ENCODE measurements around the gene SLAMF7.

The SLAMF7 gene

GRCh38 chr1:160800142-160800541 lies 61.1 kb downstream of the SLAMF7 start:
- no peak for DNase-seq (ENCODE audit: low read depth in 1 of 2, low spot score in 1 of 2)

GRCh38 chr1:160800645-160801408 lies 61.8 kb downstream of the SLAMF7 start:
- DNase-seq (ENCODE audit: low read depth in 1 of 2, low spot score in 1 of 2) = no peak

- DNase-seq (ENCODE audit: low read depth in 1 of 2, low spot score in 1 of 2) = no peak
These were observed 63.0 kb downstream of the SLAMF7 start for GRCh38 chr1:160801836-160802580.

Measured in activated CD4-positive, alpha-beta T cell treated with anti-CD3 and anti-CD28 coated beads, Interleukin-2, amount 50 U/mL, for 24 hours (primary cell).